Measurements from ENCODE around the gene MGAT4C. TPM values are rescaled to one million over a fixed set of nuclear protein-coding genes. Genes with fewer than 3 reads are reported as not detected.
A peak's percentile ranks its signal among the peaks of the same experiment; 100 is the strongest.

Gene MGAT4C
- total RNA-seq, 4 donors from 2014 or later, result 0.14 to 0.75 (median 0.16) TPM; not detected in 1

DNA sequence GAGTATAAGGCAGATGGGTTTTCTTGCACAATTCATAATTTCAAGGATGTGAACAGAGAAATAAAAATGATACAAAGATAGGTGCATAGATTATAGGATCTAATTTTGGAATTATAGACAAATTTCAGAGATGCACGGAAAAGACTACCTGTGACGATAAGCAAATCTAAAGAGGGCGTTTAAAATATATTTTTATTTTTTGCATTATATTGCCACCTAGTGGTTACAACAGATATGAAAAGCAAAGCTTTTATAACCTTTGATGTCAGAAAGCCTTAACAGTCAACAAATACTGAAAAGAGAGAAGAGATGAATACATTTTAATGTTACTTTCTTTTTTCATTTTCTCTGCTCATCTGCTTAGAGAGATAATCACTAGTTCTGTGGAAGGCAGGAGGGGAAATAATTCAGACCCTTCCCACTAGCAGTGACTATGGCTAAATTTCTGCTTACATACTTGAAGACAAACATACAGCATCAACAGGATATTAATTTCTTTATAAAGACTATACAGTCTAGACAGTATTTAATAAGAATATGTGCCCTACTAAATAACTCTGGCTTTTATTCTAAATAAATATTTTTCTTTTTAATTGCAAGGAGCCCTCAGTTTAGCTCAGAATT lies 335.8 kb downstream of the MGAT4C start:
- in situ Hi-C loops (cut with MboI; ENCODE audit: low pct_ligation_motif_present in 1 of 4, low pct_unique_long_range_greater_than_20kb in 1 of 4, low sequenced_read_pairs in 3 of 4), result no loop called here
- no peaks in the 10 kb centered on the region for H3K36me3 ChIP-seq
- intact Hi-C loops (cut with DNase I; ENCODE audit: low total_unique reads), result no loop called here
- no peaks in the 10 kb centered on the region for H3K27me3 ChIP-seq
- no peak overlapping the region for H3K27ac ChIP-seq
- no peak for DNase-seq
- no peak overlapping the region for H3K4me3 ChIP-seq
- WGBS, 2 donors (ENCODE audit: low coverage in 1 of 2), result 0 to 2% methylated on average over 3 of the region's 3 CpGs
- no peaks in the 10 kb centered on the region for H3K9me3 ChIP-seq
- H3K4me1 ChIP-seq, result no peaks in the 10 kb centered on the region
- TF ChIP-seq, protein P1, sequence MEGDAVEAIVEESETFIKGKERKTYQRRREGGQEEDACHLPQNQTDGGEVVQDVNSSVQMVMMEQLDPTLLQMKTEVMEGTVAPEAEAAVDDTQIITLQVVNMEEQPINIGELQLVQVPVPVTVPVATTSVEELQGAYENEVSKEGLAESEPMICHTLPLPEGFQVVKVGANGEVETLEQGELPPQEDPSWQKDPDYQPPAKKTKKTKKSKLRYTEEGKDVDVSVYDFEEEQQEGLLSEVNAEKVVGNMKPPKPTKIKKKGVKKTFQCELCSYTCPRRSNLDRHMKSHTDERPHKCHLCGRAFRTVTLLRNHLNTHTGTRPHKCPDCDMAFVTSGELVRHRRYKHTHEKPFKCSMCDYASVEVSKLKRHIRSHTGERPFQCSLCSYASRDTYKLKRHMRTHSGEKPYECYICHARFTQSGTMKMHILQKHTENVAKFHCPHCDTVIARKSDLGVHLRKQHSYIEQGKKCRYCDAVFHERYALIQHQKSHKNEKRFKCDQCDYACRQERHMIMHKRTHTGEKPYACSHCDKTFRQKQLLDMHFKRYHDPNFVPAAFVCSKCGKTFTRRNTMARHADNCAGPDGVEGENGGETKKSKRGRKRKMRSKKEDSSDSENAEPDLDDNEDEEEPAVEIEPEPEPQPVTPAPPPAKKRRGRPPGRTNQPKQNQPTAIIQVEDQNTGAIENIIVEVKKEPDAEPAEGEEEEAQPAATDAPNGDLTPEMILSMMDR (IDR thresholded peaks at IDR 0.05), result peak; percentile 47 to 70 (median 56)
- no peak for TF ChIP-seq POLR2A (IDR thresholded peaks at IDR 0.05)
